ENCODE measurements around the gene CHAD.
"Not testable (repeated sequence)": the region's sequence is repeated elsewhere in the genome, so short reads cannot be mapped to it uniquely, and the experiment has no call there.

CHAD gene

DNA sequence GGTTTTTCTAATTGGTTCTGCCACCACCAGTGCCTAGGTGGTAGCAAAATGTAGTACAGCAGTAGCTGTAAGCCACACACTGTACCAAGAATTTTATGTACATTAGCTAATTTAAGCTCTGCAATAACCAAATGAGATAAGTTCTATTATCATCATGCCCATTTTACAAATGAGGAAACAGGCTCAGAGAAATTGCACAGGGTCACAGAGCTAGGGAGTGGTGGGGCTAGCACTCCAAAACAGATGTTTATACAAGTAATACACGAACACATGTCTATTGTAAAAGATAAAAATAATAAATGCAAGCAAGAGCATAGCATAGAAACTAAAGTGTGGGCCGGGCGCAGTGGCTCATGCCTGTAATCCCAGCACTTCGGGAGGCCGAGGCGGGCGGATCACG is 23.5 kb upstream of the CHAD start:
- no peak for DNase-seq

DNA sequence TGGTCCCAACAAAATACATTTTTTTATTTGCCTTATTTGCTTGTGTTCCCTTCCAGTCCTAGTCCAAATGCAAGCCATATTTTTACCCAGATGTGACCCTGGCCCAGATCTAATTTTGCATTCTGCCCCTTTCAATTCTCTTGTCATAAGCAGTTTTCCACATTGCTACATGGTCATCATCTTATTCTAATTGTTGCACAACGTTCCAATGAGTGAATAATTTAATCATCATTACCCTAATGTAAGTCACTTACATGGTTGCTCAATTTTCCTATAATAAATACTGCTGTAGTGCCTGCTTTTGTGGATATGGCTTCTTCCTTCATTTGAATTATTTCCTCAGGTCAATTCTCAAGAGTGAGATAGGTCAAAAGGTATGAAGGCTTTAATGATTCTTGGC is 22.8 kb upstream of the CHAD start:
- no peak for DNase-seq

DNA sequence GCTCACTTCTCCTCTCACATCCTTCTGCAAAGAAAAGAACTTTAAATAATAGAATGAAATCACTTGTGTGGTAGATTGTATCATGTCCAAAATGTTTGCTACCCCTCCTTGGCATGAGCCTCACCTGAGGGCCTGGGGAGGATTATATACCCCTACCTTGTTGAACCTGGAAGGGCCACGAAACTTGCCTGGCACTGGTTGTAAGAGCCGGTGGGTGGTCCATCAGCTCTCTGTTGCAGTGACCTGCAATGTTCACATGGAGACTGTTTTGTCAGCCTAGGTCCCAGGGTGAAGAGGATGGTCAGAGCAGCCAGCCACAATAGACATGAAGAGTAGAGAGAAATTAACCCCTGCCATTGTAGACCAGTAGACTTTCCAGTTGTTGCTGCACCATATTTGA is 20.2 kb upstream of the CHAD start:
- DNase-seq, result no peak

DNA sequence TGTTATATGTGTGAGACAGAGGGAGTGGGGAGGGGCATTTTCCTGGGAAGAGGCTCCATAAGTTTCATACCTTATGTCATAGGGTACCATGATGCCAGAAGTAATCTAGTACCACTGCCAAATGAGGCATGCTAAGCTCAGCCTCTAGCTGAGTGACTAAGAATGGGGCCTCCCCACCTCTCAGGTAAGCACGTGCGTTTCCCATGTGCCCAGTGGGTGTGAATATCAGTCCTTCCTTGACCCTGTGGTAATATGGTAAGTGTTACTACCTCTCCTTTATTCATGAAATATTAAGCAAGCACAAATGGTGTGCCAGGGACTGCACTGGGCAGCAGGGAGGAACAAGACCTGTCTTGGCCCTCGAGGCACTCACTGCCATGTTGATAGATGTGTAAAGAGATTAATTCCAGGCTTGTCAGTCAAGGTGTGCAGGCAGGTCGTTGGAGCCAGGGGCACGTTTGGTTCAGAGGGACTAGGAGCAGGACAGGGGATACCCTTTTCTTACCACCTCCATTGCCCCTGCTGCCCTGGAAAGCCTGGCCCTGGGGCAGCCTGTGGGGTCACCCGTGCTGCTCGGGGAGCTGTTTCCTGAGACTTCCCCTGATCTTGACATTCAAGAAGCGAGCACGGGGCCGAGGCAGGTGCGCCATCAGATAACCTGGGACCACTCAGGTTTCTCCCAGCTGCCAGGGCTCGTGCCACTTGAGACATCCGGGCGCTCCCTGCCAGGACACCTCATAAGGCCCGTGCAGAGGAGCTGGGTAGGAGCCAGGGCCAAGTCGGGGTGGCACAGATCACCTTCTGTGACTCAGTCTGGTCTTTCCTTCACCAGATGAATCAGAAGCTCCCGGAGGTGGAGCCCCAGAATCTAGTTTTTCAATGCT is 18.8 kb upstream of the CHAD start:
- no peak for DNase-seq

DNA sequence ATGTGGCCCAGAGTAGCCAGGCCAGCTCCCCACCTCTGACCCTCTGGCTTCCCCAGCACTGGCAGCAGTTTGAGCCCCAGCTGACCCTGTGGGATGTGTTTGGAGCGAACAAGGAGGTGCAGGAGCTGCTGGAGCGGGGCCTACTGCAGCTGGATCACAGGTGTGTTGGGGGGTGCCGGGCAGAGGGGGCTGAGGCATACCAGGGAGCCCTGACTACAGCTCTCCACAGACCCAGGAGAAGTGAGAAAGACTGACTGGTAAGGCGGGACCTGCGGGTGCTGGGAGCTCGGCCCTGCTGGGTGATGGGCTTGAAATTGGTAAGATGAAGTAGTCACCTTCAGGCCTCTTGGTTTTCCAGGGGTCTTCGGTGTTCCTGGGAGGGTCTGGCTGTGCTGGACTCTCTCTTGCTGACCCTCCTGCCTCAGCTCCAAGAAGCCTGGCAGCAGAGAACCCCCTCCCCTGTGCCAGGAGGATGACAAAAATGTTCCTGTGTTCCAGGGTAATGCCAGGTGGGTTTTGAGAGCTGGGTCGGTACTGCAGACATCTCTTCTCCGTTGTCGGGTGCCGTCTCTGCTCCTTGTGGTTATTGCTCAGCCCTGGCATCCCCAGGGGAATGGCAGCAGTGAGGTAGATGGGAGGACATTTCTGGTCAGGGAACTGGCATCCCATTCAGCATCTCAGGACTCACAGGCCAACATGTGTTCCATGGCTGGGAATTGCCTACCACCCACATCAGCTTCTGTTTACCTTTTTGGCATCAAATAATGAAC is 15.9 kb upstream of the CHAD start:
- no peak for DNase-seq

DNA sequence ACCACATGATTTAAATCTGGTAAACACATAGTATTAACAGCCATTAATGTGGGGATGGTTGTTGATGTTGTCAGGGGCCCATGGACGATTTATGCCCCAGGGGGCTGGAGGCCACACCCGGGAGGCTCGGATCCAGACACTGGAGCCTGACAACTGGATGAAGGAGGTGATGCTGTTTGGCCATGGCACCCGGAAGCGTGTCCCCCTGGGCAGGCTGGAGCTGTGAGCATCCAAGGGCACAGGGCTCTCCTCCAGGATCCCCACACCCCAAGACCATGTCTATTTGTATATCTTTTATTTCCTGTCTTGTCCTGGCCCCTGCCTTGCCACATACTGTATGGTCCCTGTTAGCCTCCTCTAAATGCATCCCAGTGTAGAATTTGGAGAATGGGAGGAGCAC is 14.6 kb upstream of the CHAD start:
- no peak for DNase-seq

DNA sequence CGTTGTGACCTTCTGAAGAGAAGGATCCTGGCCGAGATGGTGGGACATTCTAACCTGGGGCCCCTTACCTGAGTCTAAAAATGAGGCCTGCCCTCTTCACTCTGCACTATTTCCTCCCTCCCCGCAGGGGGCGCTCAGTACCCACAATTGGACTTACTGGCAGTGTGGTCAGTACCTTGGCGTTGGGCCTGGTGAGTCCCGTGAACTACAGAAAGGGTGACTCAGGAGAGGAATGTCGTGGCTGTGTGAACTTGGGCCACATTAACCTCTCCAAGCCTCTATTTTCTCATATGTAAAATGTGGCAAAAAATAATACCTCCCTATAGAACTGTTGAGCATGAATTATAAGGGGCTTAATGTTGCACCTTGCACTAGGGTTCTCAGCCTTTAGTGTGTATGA is 13.8 kb upstream of the CHAD start:
- DNase-seq, result peak; percentile 63

DNA sequence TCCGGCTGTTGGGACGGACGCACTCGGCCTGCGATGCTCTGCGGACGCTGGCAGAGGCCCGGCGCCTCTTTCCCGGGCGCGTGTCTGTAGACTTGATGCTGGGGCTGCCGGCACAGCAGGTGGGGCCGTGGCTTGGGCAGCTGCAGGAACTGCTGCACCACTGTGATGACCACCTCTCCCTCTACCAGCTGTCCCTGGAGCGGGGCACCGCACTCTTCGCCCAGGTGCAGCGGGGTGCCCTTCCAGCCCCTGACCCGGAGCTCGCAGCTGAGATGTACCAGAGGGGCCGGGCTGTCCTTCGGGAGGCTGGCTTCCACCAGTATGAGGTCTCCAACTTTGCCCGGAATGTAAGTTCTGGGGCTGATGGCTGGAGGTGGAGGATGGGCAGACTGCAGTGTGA is 13.4 kb upstream of the CHAD start:
- DNase-seq, result no peak

DNA sequence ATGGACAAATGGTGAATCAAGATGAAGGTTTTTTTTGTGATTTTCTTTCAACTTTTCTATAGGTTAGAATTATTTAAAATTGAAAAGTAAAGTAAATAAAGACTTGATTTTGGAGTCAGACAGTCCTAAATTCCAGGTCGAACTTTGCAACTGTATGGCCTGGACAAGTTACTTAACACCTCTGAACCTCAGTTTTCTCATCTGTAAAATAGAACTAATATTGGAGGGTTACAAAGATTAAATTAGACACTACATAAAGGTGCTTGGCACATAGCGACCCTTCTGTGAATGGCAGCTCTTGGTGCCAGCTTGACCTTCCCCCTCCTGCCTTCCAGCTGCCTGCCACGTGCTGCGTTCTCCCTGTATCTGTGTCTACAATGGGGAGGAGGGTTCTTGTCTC is 13.0 kb upstream of the CHAD start:
- no peak for DNase-seq

DNA sequence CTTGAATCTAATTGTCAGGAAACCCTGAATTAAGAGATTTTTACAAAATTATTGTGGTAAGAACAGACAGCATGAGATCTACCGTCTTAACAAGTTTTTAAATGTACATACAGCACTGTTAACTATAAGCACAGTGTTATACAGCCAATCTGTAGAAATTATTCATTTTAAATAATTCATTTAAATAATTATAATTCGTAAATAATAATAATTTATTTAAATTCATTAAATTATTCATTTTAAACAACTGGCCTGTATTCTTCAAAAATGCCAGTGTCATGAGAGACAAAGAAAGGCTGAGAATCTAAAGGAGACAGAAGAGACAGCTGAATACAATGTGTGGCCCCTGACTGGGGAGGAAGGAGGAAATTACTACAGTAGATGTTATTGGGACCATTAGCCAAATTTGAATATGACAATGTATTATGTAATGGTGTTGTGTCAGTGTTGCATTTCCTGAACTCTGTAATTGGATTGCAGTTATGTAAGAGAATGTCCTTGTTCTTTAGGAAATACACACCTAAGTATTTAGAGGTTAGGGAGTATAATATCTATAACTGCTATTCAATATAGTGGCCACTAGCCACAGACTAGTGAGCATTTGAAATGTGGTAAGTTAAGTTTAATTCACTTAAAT is 12.3 kb upstream of the CHAD start:
- DNase-seq, result no peak

DNA sequence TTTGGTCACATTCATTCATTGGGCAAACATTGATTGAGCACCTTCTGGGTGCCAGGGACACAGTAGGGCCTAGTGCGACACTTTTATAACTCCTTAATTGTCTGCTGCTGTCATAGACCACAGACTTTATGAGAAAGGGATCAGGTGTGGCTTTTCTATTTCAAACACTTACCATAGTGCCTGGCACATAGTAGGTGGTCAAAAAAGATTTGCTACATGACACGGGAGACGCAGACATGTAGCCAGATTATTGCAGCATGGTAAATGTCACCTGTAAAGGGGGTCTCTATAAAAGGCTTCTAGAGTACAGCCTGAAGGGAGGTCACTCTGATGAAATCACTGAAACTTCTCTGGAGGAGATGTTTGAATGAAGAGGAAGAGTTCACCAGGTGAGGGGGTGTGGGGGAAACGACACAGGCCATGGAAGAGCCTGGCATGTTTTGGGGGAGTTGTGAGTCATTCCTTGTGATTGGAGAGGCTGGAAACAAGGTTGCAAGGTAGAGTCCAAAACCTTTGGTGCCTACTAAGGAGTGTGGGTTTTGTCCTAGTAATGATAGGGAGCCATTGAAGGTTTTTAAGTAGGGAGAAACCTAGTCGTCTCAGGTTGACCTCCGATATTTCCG is 11.6 kb upstream of the CHAD start:
- DNase-seq, result no peak

DNA sequence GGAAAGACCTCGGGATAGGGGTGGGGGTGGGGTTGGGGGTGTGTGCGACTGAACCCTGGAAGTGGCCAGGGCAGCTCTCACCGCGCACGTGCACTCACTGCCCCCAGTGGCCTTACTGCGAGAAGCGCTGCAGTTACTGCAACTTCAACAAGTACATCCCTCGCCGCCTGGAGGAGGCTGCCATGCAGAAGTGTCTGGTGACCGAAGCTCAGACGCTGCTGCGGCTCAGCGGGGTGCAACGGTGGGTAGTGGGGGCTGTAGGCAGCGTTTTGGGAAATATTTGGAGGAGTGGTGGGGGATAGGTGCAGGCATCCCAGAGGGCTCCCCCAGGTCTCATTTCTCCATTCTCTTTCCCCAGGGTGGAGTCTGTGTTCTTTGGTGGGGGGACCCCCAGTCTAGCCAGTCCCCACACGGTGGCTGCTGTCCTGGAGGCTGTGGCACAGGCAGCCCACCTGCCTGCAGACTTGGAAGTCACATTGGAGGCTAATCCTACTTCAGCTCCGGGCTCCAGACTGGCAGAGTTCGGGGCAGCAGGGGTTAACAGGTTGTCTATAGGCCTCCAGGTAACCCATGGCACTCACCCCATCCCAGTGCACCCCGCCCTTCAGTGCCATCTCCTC is 11.0 kb upstream of the CHAD start:
- peak; percentile 58 for DNase-seq

DNA sequence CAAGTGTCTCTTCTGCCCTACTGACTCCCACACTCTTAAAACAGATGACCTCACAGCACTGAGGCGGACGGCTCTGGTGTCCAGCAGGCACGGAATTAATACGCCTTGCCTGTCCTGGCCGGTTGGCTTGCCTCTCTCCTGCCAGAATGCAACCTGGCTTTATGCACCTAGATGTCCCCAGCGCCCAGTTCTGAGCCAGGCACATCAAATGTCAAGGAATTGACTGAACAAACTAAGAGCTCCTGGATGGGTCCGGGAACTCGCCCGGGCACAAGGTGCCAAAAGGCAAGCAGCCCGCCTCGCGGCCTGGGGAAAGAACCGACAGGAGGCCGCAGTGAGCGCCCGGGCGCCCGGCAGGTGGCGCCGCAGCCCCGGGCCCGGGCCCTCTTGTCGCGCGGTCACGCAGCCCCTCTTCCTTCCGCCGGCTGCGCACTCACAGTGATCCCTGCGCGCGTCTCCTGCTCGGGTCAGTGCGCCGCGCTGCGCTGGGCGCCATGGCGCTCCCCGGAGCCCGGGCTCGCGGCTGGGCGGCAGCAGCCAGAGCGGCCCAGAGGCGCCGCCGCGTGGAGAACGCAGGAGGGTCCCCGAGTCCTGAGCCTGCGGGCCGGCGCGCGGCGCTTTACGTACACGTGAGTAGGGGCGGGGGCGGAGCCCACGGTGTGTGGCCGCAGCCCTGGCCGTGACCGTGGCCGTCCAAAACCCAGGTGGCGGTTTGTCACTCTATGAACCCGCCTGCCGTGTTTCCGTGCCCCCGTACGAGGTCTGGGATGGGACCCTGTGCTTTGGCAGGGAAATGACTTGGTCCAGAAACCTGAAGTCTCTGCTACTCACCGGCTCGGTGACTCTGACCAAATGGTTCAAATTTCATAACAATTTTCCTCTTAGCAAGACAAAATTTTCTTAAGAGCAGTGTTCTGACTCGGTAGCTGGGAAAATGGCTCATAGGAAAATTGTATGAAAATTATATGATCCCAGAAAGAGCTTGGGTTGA is 10.0 kb upstream of the CHAD start, which contains the start of gene RSAD1:
Gene RSAD1 (plus strand): TSS at position 470 of the 991 bp plus-strand sequence. CDS start 25 bp downstream, at position 495.
- peak; percentile 80 for DNase-seq

DNA sequence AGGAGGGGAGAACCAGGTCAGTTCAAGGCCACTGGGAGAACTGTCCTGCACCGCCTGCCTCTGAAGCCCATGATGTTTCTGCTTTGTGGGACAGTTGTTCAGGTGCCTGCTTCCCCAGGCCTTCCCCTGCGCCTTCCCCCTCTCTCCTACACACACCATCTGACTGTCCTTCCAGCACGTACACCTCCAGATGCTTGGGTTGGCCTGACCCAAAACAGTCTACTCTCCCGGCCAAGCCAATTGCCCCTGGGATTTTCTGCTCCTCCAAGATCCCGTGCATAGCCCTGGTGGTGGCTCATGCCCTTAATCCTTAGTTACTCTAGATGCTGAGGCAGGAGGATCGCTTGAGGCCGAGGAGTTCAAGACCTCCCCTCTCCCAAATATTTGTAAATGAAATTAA is 9.3 kb upstream of the CHAD start:
- DNase-seq, result no peak

DNA sequence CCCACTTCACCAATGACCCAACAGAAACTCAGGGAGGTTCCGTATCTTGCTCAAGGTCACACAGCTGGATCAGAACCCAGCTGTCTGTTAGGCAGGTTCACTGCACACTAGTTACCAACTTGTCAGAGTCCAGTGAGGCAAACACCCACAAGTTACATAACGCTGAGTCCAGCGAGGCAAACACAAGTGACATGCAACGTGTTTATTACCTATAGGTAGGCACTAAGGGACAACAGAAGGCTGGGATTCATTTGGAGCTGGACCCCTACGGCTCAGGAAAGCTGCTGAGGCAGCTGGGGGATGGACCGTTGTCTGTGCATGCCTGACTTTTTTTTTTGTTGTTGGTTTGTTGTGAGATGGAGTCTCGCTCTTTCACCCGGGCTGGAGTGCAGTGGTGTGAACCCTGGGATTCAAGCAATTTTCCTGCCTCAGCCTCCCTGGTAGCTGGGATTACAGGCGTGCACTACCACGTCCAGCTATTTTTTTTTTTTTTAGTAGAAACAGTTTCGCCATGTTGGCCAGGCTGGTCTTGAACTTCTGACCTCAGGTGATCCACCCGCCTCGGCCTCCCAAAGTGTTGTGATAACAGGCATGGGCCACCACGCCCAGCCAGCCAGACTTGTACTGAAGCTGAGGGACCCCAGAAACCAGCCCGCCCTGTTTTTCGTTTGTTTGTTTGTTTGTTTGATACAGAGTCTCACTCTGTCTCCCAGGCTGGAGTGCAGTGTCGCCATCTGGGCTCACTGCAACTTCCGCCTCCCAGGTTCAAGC is 8.1 kb upstream of the CHAD start:
- no peak for DNase-seq

DNA sequence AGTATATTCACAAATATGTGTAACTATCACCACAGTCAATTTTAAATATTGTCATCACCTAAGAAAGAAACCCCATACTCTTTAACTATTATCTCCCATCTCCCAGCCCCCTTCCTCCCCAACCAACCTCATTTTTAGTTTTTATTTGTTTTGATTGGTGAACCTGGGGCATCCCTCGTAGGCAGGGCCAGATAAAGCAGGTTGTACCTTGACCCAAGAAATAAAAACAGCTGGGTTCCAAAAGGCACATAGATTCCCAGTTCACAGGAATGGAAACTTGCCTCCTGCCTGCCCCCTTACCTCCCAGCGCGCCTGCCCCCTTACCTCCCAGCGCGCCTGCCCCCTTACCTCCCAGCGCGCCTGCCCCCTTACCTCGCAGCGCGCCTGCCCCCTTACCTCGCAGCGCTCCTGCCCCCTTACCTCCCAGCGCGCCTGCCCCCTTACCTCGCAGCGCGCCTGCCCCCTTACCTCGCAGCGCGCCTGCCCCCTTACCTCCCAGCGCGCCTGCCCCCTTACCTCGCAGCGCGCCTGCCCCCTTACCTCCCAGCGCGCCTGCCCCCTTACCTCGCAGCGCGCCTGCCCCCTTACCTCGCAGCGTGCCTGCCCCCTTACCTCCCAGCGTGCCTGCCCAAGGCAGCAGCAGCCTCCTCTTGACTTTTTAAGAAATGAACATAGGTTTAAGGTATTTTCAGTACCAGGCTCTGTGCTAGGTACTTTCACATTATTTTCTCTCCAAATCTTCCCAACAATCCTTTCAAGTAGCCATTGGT is 7.3 kb upstream of the CHAD start:
- not testable (repeated sequence) for DNase-seq

DNA sequence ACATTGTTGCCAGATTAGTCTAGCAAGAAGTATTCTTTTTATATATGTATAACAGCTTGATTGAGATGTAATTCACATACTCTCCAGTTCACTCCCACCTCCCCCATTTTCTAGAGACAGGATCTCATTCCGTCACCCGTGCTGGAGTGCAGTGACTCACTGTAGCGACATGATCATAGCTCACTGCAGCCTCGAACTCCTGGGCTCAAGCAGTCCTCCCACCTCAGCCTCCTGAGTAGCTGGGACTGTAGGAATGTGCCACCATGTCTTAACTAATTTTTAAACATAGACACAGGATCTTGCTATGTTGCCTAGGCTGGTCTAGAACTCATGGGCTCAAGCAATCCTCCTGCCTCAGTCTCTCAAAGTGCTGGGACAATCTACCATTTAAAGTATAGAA is 6.7 kb upstream of the CHAD start:
- DNase-seq, result no peak

DNA sequence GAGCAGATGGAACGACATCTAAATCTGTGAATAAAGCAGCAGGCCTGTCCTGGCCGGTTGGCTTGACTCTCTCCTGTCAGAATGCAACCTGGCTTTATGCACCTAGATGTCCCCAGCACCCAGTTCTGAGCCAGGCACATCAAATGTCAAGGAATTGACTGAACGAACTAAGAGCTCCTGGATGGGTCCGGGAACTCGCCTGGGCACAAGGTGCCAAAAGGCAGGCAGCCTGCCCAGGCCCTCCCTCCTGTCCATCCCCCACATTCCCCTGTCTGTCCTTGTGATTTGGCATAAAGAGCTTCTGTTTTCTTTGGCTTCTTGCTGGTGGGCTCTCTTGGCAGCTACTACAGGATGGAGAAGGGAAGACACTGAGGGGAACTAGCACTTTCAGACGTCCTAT is 5.8 kb upstream of the CHAD start:
- DNase-seq, result no peak

DNA sequence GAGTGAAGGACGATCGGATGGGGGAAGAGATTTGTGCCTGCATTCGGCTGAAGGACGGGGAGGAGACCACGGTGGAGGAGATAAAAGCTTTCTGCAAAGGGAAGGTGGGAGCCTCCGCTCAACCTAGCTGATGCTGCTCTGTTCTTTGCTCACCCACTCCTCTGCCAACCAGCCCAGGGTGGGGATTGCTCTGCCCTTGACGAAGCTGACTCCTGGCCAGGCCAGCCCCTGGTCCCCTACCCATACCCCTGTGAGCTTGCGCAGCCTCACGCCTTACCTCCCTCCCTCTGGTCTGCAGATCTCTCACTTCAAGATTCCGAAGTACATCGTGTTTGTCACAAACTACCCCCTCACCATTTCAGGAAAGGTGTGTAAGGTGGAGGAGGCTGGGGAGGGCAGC is 5.2 kb upstream of the CHAD start:
- DNase-seq, result no peak

DNA sequence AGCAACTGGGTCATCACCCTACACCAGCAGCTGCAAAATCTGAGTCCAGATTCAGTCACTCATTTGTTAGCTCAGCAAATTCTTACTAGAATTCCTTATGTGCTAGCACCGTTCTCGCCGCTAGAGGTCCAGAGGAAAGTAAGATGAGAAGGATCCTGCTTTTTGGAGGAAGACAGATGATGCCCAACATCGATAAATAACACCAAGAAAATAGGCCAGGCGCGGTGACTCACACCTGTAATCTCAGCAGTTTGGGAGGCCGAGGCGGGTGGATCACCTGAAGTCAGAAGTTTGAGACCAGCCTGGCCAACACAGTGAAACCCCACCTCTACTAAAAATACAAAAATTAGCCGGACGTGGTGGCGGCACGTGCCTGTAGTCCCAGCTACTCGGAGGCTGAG is 4.1 kb upstream of the CHAD start:
- DNase-seq, result not testable (repeated sequence)

Data from activated gamma-delta T cell treated with Interleukin-2 at 50 U/mL for 16 hours (primary cell).